WTC11 (cell line): ENCODE measurements around the gene IGLL1. TPM values are rescaled to one million over a fixed set of nuclear protein-coding genes. Genes with fewer than 3 reads are reported as not detected.

Experiments used
- ATAC-seq: fragments of 200-7000 bp; cut with Tn5 transposase; 2 replicates; pipeline ENCODE4 v1.10.0; 2021; ENCODE audit warnings: mild to moderate bottlenecking, moderate library complexity
- CTCF ChIA-PET: fragments of 300-600 bp; sonication (Branson Sonifier 250); formaldehyde crosslinking; loops from one replicate; lab custom pipeline; 2021; ENCODE audit warnings: antibody characterized with exemption; lab: Charles Lee
- POLR2A ChIA-PET: fragments of 350-600 bp; sonication (Branson Sonifier 250); formaldehyde crosslinking; loops from one replicate; lab custom pipeline; 2021; ENCODE audit warnings: antibody characterized with exemption; lab: Charles Lee
- DNase-seq: peaks from one replicate; pipeline ENCODE4 v3.0.0; 2021; ENCODE audit warnings: low spot score
- H3K27ac Mint-ChIP-seq: 2 replicates; pipeline ENCODE4 v1.8.0; 2021; ENCODE audit warnings: mixed read lengths
- H3K27me3 Mint-ChIP-seq: 2 replicates; pipeline ENCODE4 v1.8.0; 2021; ENCODE audit warnings: low read depth, mild to moderate bottlenecking, moderate library complexity, mixed read lengths
- H3K36me3 Mint-ChIP-seq: 2 replicates; pipeline ENCODE4 v1.8.0; 2021; ENCODE audit warnings: mixed read lengths
- H3K4me1 Mint-ChIP-seq: 2 replicates; pipeline ENCODE4 v1.8.0; 2022; ENCODE audit warnings: mixed read lengths
- H3K4me3 Mint-ChIP-seq: 2 replicates; pipeline ENCODE4 v1.8.0; 2021; ENCODE audit warnings: mild to moderate bottlenecking, moderate library complexity, mixed read lengths
- H3K9me3 Mint-ChIP-seq: 2 replicates; pipeline ENCODE4 v1.8.0; 2021; ENCODE audit warnings: mixed read lengths
- ATF2 ChIP-seq: sonication (generic); formaldehyde crosslinking; IDR thresholded peaks from 2 replicates; pipeline ENCODE4 v1.8.1; 2022; ENCODE audit warnings: low read depth, missing genetic modification reagents, borderline replicate concordance
- CTCF ChIP-seq: fragments of 200-600 bp; IDR thresholded peaks from 2 replicates; pipeline ENCODE4 v1.8.0; 2022; ENCODE audit warnings: antibody characterized with exemption
- E2F1 ChIP-seq: sonication (generic); formaldehyde crosslinking; IDR thresholded peaks from 2 replicates; pipeline ENCODE4 v1.8.0; 2022; ENCODE audit warnings: mild to moderate bottlenecking, missing genetic modification reagents
- GTF2I ChIP-seq: fragments of 250-450 bp; sonication (Bioruptor Pico); conservative IDR thresholded peaks from 2 replicates; pipeline ENCODE4 v1.4.0; 2021; ENCODE audit warnings: mild to moderate bottlenecking
- NR2C2 ChIP-seq: sonication (generic); formaldehyde crosslinking; IDR thresholded peaks from 2 replicates; pipeline ENCODE4 v1.8.0; 2022; ENCODE audit warnings: mild to moderate bottlenecking, missing genetic modification reagents
- PRDM15 ChIP-seq: sonication (generic); formaldehyde crosslinking; IDR thresholded peaks from 2 replicates; pipeline ENCODE4 v1.8.0; 2022; ENCODE audit warnings: missing genetic modification reagents
- SMAD4 ChIP-seq: sonication (generic); formaldehyde crosslinking; IDR thresholded peaks from 2 replicates; pipeline ENCODE4 v1.8.0; 2022; ENCODE audit warnings: mild to moderate bottlenecking, missing genetic modification reagents
- SOX15 ChIP-seq: fragments of 250-450 bp; sonication (Bioruptor Pico); IDR thresholded peaks from 2 replicates; pipeline ENCODE4 v1.9.0; 2021; ENCODE audit warnings: mild to moderate bottlenecking
- TP53 ChIP-seq: sonication (generic); formaldehyde crosslinking; IDR thresholded peaks from 2 replicates; pipeline ENCODE4 v1.8.1; 2023; ENCODE audit warnings: mild to moderate bottlenecking, missing genetic modification reagents
- ZBTB21 ChIP-seq: sonication (generic); formaldehyde crosslinking; IDR thresholded peaks from 2 replicates; pipeline ENCODE4 v1.8.1; 2023; ENCODE audit warnings: mild to moderate bottlenecking, missing genetic modification reagents, borderline replicate concordance
- ZNF232 ChIP-seq: sonication (generic); formaldehyde crosslinking; IDR thresholded peaks from 2 replicates; pipeline ENCODE4 v1.8.0; 2022; ENCODE audit warnings: mild to moderate bottlenecking, missing genetic modification reagents
- ZNF317 ChIP-seq: sonication (generic); formaldehyde crosslinking; IDR thresholded peaks from 2 replicates; pipeline ENCODE4 v1.8.1; 2023; ENCODE audit warnings: low read depth, mild to moderate bottlenecking, moderate library complexity, missing genetic modification reagents, borderline replicate concordance
- ZNF425 ChIP-seq: fragments of 250-450 bp; sonication (Bioruptor Pico); conservative IDR thresholded peaks from 2 replicates; pipeline ENCODE4 v1.9.0; 2021; ENCODE audit warnings: mild to moderate bottlenecking
- ZNF512 ChIP-seq: sonication (generic); formaldehyde crosslinking; IDR thresholded peaks from 2 replicates; pipeline ENCODE4 v1.8.1; 2022; ENCODE audit warnings: missing genetic modification reagents, borderline replicate concordance
- total RNA-seq: library from RNA; stranded (reverse); gene quantifications from 3 replicates; pipeline ENCODE4 v1.2.3, GENCODE V29; 2021

IGLL1 gene
- total RNA-seq, 1 experiment from 2014 or later, result not detected

GRCh38 chr22:23552573-23552972 lies 27.5 kb downstream of the IGLL1 start (continued):
- TF ChIP-seq PRDM15 (CRISPR knock-in tag), result no peak
- no peak for TF ChIP-seq E2F1 (CRISPR knock-in tag)

- ChIA-PET POLR2A (no interaction called here), CTCF (no interaction called here)
- no peak overlapping the region for H3K4me3 Mint-ChIP-seq
- H3K36me3 Mint-ChIP-seq, result peaks cover 18% of the 10 kb centered on the region
- H3K4me1 Mint-ChIP-seq, result 0 out of 2 replicates have a peak, but pooled peaks cover 5% of the 10 kb centered on the region
- no peak overlapping the region for H3K27ac Mint-ChIP-seq
- peaks cover 22% of the 10 kb centered on the region for H3K9me3 Mint-ChIP-seq
- no peak for ATAC-seq
- H3K27me3 Mint-ChIP-seq, result peaks cover 16% of the 10 kb centered on the region
- TF ChIP-seq ZNF512 (CRISPR knock-in tag) (no peak), CTCF (no peak), ZNF425 (no peak), SMAD4 (CRISPR knock-in tag) (no peak), E2F1 (CRISPR knock-in tag) (no peak), ZNF232 (CRISPR knock-in tag) (no peak), SOX15 (CRISPR knock-in tag) (no peak)
- TF ChIP-seq, all 79 proteins: peak for 0
- DNase-seq, result no peak
These were observed 28.7 kb downstream of the IGLL1 start for GRCh38 chr22:23551385-23551784.

GRCh38 chr22:23550049-23550650 lies 29.9 kb downstream of the IGLL1 start:
- Mint-ChIP-seq H3K27me3 (peaks cover 14% of the 10 kb centered on the region), H3K4me3 (no peak overlapping the region), H3K4me1 (no peaks in the 10 kb centered on the region), H3K9me3 (peaks cover 27% of the 10 kb centered on the region), H3K27ac (no peak overlapping the region), H3K36me3 (peaks cover 21% of the 10 kb centered on the region)
- no peak for ATAC-seq
- ChIA-PET POLR2A (no interaction called here), CTCF (no interaction called here)
- DNase-seq, result no peak
- TF ChIP-seq GTF2I (no peak), NR2C2 (CRISPR knock-in tag) (no peak), ZBTB21 (CRISPR knock-in tag) (no peak), TP53 (CRISPR knock-in tag) (no peak), ATF2 (CRISPR knock-in tag) (no peak), ZNF317 (CRISPR knock-in tag) (no peak), ZNF512 (CRISPR knock-in tag) (no peak)
